ENCODE results near the gene SMIM13.

- TF ChIP-seq CREB1 (IDR thresholded peaks at IDR 0.05; ENCODE audit: low read depth) (no peak), CEBPB (IDR thresholded peaks at IDR 0.05) (no peak), FOXM1 (IDR thresholded peaks at IDR 0.05; ENCODE audit: borderline replicate concordance, low read depth) (no peak), EGR1 (IDR thresholded peaks at IDR 0.05) (no peak), ZBTB7A (IDR thresholded peaks at IDR 0.05; ENCODE audit: low read depth) (no peak), RAD21 (IDR thresholded peaks at IDR 0.05; ENCODE audit: low read depth) (no peak), TEAD4 (IDR thresholded peaks at IDR 0.05) (no peak), EP300 (IDR thresholded peaks at IDR 0.05; ENCODE audit: borderline replicate concordance) (no peak), TAF1 (IDR thresholded peaks at IDR 0.05; ENCODE audit: low read depth) (no peak), NFIC (IDR thresholded peaks at IDR 0.05) (no peak)
- TF ChIP-seq, protein P1, sequence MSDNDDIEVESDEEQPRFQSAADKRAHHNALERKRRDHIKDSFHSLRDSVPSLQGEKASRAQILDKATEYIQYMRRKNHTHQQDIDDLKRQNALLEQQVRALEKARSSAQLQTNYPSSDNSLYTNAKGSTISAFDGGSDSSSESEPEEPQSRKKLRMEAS (IDR thresholded peaks at IDR 0.05) = no peak
Observed at GRCh38 chr6:11187301-11187700, 93.7 kb downstream of the SMIM13 start.

Measured in Ishikawa (cell line).